ENCODE measurements around the gene SLTM.
"Not testable (repeated sequence)": the region's sequence is repeated elsewhere in the genome, so short reads cannot be mapped to it uniquely, and the experiment has no call there.

Gene SLTM

DNA sequence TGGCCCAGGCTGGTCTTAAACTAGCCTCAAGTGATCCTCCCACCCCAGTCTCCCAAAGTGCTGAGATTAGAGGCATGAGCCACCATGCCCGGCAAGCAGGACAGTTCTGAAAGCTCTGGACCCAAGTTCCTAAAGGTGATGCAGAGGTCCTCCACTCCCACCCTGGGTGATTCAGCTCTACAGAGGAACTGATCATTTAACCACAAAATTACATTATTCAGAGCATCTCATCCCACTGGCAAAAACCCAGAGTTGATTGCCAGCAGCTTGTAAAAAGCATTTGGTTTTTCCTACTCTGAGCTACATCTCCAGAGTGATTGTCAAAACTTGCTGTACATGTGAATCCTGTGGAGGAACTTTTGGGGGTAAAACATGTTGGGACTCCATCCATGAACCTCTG is 60.2 kb downstream of the SLTM start:
- DNase-seq, result no peak

DNA sequence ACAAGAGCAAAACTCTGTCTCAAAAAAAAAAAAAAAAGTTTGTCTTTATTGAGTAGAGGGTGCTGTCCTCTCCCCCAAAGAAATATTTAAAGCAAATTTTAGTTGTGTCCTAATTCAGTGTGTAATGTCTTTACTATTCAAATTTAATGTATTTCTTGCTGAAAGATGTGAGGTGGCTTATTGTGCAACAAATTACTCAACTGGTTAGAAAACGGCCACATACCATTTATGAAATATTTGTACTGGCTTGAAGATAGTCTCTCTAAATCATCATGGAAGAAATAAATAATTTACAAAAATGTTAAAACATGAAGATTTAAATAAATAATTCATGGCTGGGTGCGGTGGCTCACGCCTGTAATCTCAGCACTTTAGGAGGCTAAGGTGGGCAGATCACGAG is 63.0 kb downstream of the SLTM start:
- peak; percentile 26 for DNase-seq

- DNase-seq, result no peak
Measured at GRCh38 chr15:58867926-58868325, 65.6 kb downstream of the SLTM start.

- no peak for DNase-seq
Measured at GRCh38 chr15:58865425-58865880, 68.0 kb downstream of the SLTM start.

GRCh38 chr15:58864602-58865424 is 68.7 kb downstream of the SLTM start:
- no peak for DNase-seq

- no peak for DNase-seq
Measured at GRCh38 chr15:58862326-58862725, 71.2 kb downstream of the SLTM start.

DNA sequence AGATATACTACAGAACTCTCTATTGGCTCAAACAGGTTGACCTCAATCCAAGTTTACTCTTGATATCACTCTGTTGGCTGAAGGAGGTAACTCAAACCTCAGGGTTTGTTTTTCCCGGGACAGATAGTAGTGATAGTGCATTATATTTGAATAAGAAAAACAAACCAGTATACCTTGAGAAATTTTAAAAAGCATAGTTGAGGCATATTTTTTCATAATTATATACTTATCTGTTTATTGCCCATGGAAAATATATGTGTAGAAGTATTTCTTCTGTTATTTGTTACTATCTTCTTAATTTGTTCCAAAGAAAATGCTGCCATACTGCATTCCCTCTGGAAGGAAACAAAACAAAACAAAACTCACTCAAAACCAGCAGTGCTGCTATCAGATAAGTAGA is 76.9 kb downstream of the SLTM start:
- DNase-seq, result not testable (repeated sequence)

DNA sequence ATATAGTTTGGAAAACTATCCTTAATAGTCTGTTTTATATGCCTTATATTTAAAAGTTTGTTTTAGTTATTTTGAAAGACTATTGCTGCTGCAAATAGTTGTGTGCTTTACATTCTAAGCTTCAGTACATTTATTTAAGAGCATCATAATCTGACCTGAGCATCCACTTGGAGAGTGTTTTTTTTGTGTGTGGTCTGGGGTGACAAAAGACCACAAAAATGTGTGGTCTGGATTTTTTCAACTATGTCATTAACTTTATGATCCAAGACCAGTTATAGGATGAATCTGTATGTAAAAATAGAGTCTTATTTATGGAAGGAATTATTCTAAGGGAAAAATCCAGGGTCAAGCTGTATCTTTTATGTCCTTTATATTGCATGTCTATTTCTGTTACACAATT is 77.4 kb downstream of the SLTM start:
- DNase-seq, result no peak

DNA sequence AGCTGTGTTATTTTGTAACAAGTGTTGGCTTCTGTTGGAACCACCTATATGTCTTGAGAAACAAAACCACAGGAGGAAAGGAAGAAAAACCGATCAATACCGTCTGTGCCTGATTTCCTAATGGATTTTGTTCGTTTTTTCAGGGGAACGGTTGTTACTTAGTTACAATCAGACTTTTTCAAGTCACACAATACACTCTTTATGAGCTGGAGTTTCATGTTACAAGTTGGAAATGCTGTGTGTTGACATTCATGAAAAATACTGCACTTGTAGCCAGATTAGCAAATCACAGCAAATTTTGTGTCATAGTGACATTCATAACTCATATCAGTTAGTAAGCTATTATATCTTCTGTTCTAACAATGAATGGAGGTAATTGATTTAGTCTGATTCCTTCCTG is 78.9 kb downstream of the SLTM start:
- no peak for DNase-seq

- DNase-seq, result peak; percentile 46
Measured at GRCh38 chr15:58852347-58852746, 81.1 kb downstream of the SLTM start.

DNA sequence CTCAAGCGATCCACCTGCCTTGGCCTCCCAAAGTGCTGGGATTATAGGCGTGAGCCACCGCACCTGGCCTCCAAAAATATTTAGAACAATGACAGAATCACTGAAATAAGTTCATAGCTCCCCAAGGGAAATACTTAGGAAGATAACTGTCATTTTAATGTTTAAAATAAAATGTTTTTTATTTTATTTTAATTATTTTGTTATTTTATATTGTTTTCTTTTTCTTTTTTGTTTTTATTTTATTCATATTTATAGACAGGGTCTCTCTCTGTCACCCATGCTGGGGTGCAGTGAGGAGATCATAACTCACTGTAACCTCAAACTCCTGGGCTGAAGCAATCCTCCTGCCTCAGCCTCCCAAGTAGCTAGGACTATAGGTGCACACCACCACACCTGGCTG is 82.3 kb downstream of the SLTM start:
- not testable (repeated sequence) for DNase-seq

DNA sequence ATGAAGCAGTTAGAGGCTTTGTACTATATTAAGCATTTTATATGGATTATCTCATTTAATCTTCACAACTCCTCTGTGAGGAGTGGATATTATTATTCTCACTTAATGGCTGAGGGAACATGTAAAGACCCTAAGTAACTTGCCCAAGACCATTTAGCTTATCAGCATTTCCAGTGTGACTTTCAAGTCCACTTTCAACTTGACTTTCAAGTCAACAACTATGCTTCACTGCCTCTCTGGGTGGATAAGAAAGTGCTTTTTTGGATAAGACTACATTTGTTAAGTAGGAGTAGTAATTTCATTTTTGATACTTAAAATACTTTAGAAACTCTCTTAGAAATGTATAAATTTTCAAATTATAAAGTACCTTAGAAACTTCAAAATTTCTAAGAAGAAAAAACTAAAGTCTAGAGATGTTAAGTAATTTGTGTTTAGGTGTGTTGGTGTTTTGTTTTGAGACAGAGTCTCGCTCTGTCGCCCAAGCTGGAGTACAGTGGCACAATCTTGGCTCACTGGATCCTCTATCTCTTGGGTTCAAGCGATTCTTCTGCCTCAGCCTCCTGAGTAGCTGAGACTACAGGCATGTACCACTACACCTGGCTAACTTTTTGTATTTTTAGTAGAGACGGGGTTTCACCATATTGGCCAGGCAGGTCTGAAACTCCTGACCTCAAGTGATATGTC is 90.6 kb downstream of the SLTM start:
- peak; percentile 26 for DNase-seq

- DNase-seq, result no peak
Measured at GRCh38 chr15:58840048-58840447, 93.4 kb downstream of the SLTM start.

- DNase-seq, result peak; percentile 65
Measured at GRCh38 chr15:58839485-58839884, 94.0 kb downstream of the SLTM start.

GRCh38 chr15:58833681-58834426 is 99.6 kb downstream of the SLTM start:
- peak; percentile 67 for DNase-seq

GRCh38 chr15:58830556-58830955 is 102.9 kb downstream of the SLTM start:
- no peak for DNase-seq
